NK-92 treated with Interleukin-12 subunit alpha and Interleukin-12 subunit beta, amount 100 ng/mL, for 24 hours (cell line): ENCODE data around the gene ADGRG3.
"Not testable (repeated sequence)": the region's sequence is repeated elsewhere in the genome, so short reads cannot be mapped to it uniquely, and the experiment has no call there.

ENCODE experiments used
- DNase-seq: peaks from one replicate; lab custom pipeline; 2025; lab: John Stamatoyannopoulos, UW

The ADGRG3 gene

GRCh38 chr16:57721356-57722209 lies 53.5 kb downstream of the ADGRG3 start:
- DNase-seq = no peak

GRCh38 chr16:57722210-57722499 lies 54.0 kb downstream of the ADGRG3 start:
- DNase-seq = no peak

GRCh38 chr16:57722651-57723050 lies 54.5 kb downstream of the ADGRG3 start:
- DNase-seq = no peak

GRCh38 chr16:57723170-57723569 lies 55.1 kb downstream of the ADGRG3 start:
- DNase-seq = no peak

GRCh38 chr16:57724531-57724930 lies 56.4 kb downstream of the ADGRG3 start:
- no peak for DNase-seq

GRCh38 chr16:57725151-57725550 lies 57.0 kb downstream of the ADGRG3 start:
- DNase-seq = no peak

- no peak for DNase-seq
These were observed 57.4 kb downstream of the ADGRG3 start for GRCh38 chr16:57725554-57725953.

- no peak for DNase-seq
These were observed 57.9 kb downstream of the ADGRG3 start for GRCh38 chr16:57725976-57726375.

GRCh38 chr16:57726433-57726947 lies 58.4 kb downstream of the ADGRG3 start:
- DNase-seq = no peak

GRCh38 chr16:57727610-57728009 lies 59.5 kb downstream of the ADGRG3 start:
- DNase-seq = no peak

GRCh38 chr16:57728336-57729181 lies 60.5 kb downstream of the ADGRG3 start:
- no peak for DNase-seq

GRCh38 chr16:57729182-57729484 lies 61.0 kb downstream of the ADGRG3 start:
- no peak for DNase-seq

- not testable (repeated sequence) for DNase-seq
These were observed 61.7 kb downstream of the ADGRG3 start for GRCh38 chr16:57729852-57730251.

- no peak for DNase-seq
These were observed 62.9 kb downstream of the ADGRG3 start for GRCh38 chr16:57730771-57731730.

GRCh38 chr16:57732037-57732436 lies 63.9 kb downstream of the ADGRG3 start:
- no peak for DNase-seq

GRCh38 chr16:57732714-57733113 lies 64.6 kb downstream of the ADGRG3 start:
- DNase-seq = no peak

GRCh38 chr16:57734308-57734924 lies 66.3 kb downstream of the ADGRG3 start:
- no peak for DNase-seq

- peak; percentile 93 for DNase-seq
These were observed 67.0 kb downstream of the ADGRG3 start for GRCh38 chr16:57734925-57735754.

GRCh38 chr16:57735755-57736418 lies 67.8 kb downstream of the ADGRG3 start, which contains the start of gene KATNB1:
Gene KATNB1, plus strand, starts transcription at chr16:57735770. Its CDS starts 1,474 bp downstream, at chr16:57737244.
- DNase-seq = no peak
